Upper lobe of left lung (tissue), 4 donors: ENCODE measurements around the gene ABHD8.

ENCODE experiments used
- CTCF ChIP-seq, 6 experiments: fragments of 450-650 bp in 4 of 6; fragments of 200-600 bp in 2 of 6; sonication (generic) in 2 of 6; IDR thresholded peaks; one replicate each; pipeline ENCODE4 v1.5.1; 2016 to 2019; ENCODE audit warnings: antibody characterized with exemption in 6 of 6
- POLR2A ChIP-seq, 4 donors: fragments of 450-650 bp; IDR thresholded peaks; one replicate each; pipeline ENCODE4 v1.5.1; 2016 to 2017; ENCODE audit warnings: antibody characterized with exemption in 4 of 4, mild to moderate bottlenecking in 2 of 4
- POLR2AphosphoS5 ChIP-seq, 2 donors: sonication (generic); formaldehyde crosslinking; IDR thresholded peaks; one replicate each; pipeline ENCODE4 v1.5.1; 2017; ENCODE audit warnings: antibody characterized with exemption in 2 of 2

GRCh38 chr19:17249887-17250548 is 53.2 kb downstream of the ABHD8 start:
- TF ChIP-seq CTCF (IDR thresholded peaks at IDR 0.05) (no peak), POLR2A (IDR thresholded peaks at IDR 0.05) (no peak), POLR2AphosphoS5 (IDR thresholded peaks at IDR 0.05) (no peak)
